SK-N-SH treated with all-trans-retinoic acid at 6 μM for 48 hours (cell line): ENCODE measurements around the gene KDM4B.

Source experiments
- ARNTL ChIP-seq: fragments of 450-650 bp; formaldehyde crosslinking; IDR thresholded peaks from 2 replicates; pipeline ENCODE4 v1.5.0; 2020; ENCODE audit warnings: low read depth, mild to moderate bottlenecking, moderate library complexity, borderline replicate concordance
- BACH2 ChIP-seq: fragments of 250-450 bp; sonication (Bioruptor Pico); IDR thresholded peaks from 2 replicates; pipeline ENCODE4 v1.9.0; 2021; ENCODE audit warnings: mild to moderate bottlenecking, borderline replicate concordance
- CSDC2 ChIP-seq: fragments of 250-450 bp; sonication (Bioruptor Pico); IDR thresholded peaks from 2 replicates; pipeline ENCODE4 v1.5.0; 2020; ENCODE audit warnings: mild to moderate bottlenecking, moderate library complexity
- PATZ1 ChIP-seq: fragments of 250-450 bp; sonication (Bioruptor Pico); IDR thresholded peaks from 2 replicates; pipeline ENCODE4 v1.8.0; 2020; ENCODE audit warnings: mild to moderate bottlenecking, moderate library complexity, borderline replicate concordance
- POU6F1 ChIP-seq: fragments of 250-450 bp; sonication (Bioruptor Pico); IDR thresholded peaks from 2 replicates; pipeline ENCODE4 v1.8.0; 2021; ENCODE audit warnings: low read depth, mild to moderate bottlenecking, moderate library complexity, borderline replicate concordance

DNA sequence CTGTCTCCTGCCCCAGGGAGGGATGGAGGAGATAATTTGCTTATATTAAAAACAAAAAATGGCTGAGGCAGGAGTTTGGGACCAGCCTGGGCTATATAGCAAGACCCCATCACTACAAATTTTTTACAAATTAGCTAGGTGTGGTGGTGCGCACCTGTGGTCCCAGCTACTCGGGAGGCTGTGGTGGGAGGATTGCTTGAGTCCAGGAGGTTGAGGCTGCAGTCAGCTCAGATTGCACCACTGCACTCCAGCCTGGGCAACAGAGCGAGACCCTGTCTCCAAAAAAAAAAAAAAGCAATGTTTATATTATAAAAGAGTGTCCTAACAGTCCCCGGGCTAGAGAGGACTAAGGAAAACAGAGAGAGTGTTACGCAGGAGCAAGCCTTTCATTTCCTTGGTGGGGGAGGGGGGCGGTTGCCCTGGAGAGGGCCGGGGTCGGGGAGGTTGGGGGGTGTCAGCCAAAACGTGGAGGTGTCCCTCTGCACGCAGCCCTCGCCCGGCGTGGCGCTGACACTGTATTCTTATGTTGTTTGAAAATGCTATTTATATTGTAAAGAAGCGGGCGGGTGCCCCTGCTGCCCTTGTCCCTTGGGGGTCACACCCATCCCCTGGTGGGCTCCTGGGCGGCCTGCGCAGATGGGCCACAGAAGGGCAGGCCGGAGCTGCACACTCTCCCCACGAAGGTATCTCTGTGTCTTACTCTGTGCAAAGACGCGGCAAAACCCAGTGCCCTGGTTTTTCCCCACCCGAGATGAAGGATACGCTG lies 184.0 kb downstream of the KDM4B start:
- TF ChIP-seq BACH2 (CRISPR knock-in tag) (no peak), CSDC2 (no peak), POU6F1 (no peak), PATZ1 (CRISPR knock-in tag) (no peak), ARNTL (CRISPR knock-in tag) (no peak)
